ENCODE data around the gene GLTP. TPM values are rescaled to one million over a fixed set of nuclear protein-coding genes. Genes with fewer than 3 reads are reported as not detected.

The GLTP gene
- total RNA-seq, 1 experiment from 2014 or later, result 15.5 TPM

GRCh38 chr12:109873653-109874052, 6.7 kb downstream of the GLTP start:
- H2BK120ac ChIP-seq (ENCODE audit: low read depth, low read length, poor library complexity, severe bottlenecking), result no peak overlapping the region
- H3K14ac ChIP-seq (ENCODE audit: insufficient read depth, low read length), result no peak overlapping the region
- no peak for DNase-seq
- no peaks in the 10 kb centered on the region for H3K9me3 ChIP-seq (ENCODE audit: control insufficient read depth, low read depth, low read length)
- Mint-ChIP-seq H3K9me3 (no peaks in the 10 kb centered on the region), H3K36me3 (ENCODE audit: insufficient read depth in 1 of 3, low read depth in 3 of 3) (no peaks in the 10 kb centered on the region; a peak in 2 of 7 replicates), H3K4me3 (no peak overlapping the region), H3K27ac (no peak overlapping the region), H3K4me1 (peaks cover 18% of the 10 kb centered on the region in 2 experiments), H3K27me3 (ENCODE audit: low read depth) (no peaks in the 10 kb centered on the region)
- H2AFZ ChIP-seq (ENCODE audit: low read length), result no peak overlapping the region
- H3K27ac ChIP-seq (ENCODE audit: insufficient read length, low read depth, low read length), result no peak overlapping the region
- no peak overlapping the region for H3K56ac ChIP-seq (ENCODE audit: insufficient read length, low read depth, low read length)
- no peak overlapping the region for H2AK5ac ChIP-seq (ENCODE audit: insufficient read length, low read length)
- no peak overlapping the region for H3K9ac ChIP-seq (ENCODE audit: extremely low read depth, insufficient read length, low read length)
- no peak overlapping the region for H3K4ac ChIP-seq (ENCODE audit: low read depth, low read length)
- WGBS (ENCODE audit: extremely low coverage, insufficient read length, low lambda C conversion rate), result no CpG with 5 or more reads among the region's 6 CpGs
- no peak overlapping the region for H3K18ac ChIP-seq (ENCODE audit: insufficient read length, low read depth, low read length)
- H2BK5ac ChIP-seq (ENCODE audit: insufficient read length, low read length), result no peak overlapping the region
- H3K27me3 ChIP-seq (ENCODE audit: insufficient read depth, low read length), result no peaks in the 10 kb centered on the region
- no peak overlapping the region for H4K91ac ChIP-seq (ENCODE audit: insufficient read length, low read depth, low read length)
- H4K8ac ChIP-seq (replicated peaks; ENCODE audit: insufficient read length, low read depth, low read length), result no peak overlapping the region
- no peak overlapping the region for H3T11ph ChIP-seq (ENCODE audit: low read length)
- H3K23me2 ChIP-seq (ENCODE audit: insufficient read length, low read depth, low read length, poor library complexity, severe bottlenecking), result no peaks in the 10 kb centered on the region
- H3K79me2 ChIP-seq (ENCODE audit: insufficient read depth, low read length), result peaks cover 5% of the 10 kb centered on the region; the same call in 1 of the 2 replicates
- H2BK15ac ChIP-seq (ENCODE audit: low read depth, low read length), result no peak overlapping the region
- no peaks in the 10 kb centered on the region for H4K20me1 ChIP-seq (ENCODE audit: control insufficient read depth, insufficient read depth, insufficient read length)
- TF ChIP-seq CTCF (conservative IDR thresholded peaks at IDR 0.05), result no peak
- H2BK20ac ChIP-seq (ENCODE audit: low read depth, low read length, poor library complexity, severe bottlenecking), result no peak overlapping the region
- no peak overlapping the region for H3K23ac ChIP-seq (ENCODE audit: insufficient read length, low read depth, low read length)
- H4K5ac ChIP-seq (ENCODE audit: insufficient read length, low read depth, low read length), result no peak overlapping the region
- no peak overlapping the region for H3K4me2 ChIP-seq (ENCODE audit: insufficient read depth, insufficient read length, low read length)
- H3K79me1 ChIP-seq (ENCODE audit: insufficient read depth, low read depth, low read length, poor library complexity, severe bottlenecking), result peaks cover 2% of the 10 kb centered on the region
- H3K4me1 ChIP-seq (ENCODE audit: insufficient read depth, low read length), result peaks cover 3% of the 10 kb centered on the region
- no peak overlapping the region for H2BK12ac ChIP-seq (ENCODE audit: insufficient read length, low read depth, low read length)

Measured in H9 (cell line).